GM18505 (cell line): ENCODE measurements around the gene IL15.
"Not testable (repeated sequence)": the region's sequence is repeated elsewhere in the genome, so short reads cannot be mapped to it uniquely, and the experiment has no call there.

Experiments used
- ATAC-seq: cut with Tn5 transposase; IDR thresholded peaks from one replicate; pipeline ENCODE4 v1.9.1; 2021; ENCODE audit not compliant: unreplicated experiment
- POLR2A ChIP-seq: IDR thresholded peaks from 4 replicates; pipeline ENCODE4 v1.6.1; 2011; ENCODE audit warnings: borderline replicate concordance; ENCODE audit not compliant: insufficient read depth, insufficient read length; ENCODE audit errors: extremely low read depth

IL15 gene

DNA sequence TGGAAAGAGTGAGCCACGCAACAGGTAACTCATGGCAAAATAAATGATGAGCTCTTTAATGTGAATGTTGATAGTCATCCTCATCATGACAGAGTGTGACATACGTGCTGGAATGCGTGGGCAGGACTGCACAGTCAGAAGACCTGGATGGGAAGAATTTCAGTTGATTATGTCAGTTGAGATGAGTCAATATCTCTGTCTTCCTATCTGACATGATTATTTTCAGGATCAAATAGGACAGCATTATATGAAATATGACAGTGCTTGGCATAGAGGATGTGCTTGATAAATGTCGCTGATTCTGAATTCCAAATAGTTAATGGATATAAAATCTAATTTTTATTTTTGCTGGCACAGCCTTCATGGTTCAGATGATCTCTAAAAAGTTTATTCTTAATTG, 95.1 kb downstream of the IL15 start:
- no peak for TF ChIP-seq POLR2A
- ATAC-seq, result no peak

DNA sequence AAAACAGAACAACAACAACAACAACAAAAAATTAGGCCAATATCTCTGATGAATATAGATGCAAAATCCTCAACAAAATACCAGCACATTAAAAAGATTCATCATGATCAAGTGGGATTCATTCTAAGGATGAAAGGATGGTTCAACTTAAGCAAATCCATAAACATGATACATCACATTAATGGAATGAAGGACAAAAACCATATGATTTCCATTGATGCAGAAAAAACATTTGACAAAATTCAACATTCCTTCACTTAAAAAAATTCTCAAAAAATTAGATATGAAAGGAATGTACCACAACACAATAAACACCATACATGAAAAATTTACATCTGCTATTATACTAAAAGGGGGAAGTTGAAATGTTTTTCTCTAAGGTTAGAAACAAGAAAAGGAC, 103.3 kb downstream of the IL15 start:
- no peak for ATAC-seq
- TF ChIP-seq POLR2A, result no peak

DNA sequence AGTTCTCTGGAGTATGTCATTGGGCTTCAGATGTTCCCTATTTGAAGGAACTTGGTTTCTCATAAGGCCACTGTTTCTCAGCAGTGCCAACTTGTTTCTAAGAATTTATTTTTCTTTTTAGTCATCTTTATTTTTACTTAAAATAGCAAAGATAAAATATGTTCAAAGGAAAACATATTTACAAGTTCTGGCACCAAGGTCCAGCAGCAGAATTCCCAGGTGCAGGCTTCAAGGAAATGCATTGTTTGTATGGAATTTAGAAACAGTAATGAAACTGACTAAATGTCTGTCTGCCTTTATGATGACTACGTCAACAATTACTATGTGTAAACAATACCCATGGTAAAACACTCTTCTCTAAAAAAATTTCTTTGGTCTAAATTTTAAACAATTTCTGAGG, 109.6 kb downstream of the IL15 start:
- ATAC-seq, result no peak
- TF ChIP-seq POLR2A, result no peak

DNA sequence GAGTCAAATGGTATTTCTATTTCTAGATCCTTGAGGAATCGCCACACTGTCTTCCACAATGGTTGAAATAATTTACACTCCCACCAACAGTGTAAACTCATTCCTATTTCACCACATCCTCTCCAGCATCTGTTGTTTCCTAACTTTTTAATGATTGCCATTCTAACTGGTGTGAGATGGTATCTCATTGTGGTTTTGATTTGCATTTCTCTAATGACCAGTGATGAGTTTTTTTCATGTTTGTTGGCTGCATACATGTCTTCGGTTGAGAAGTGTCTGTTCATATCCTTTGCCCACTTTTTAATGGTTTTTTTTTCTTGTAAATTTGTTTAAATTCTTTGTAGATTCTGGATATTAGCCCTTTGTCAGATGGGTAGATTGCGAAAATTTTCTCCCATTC, 115.4 kb downstream of the IL15 start:
- not testable (repeated sequence) for ATAC-seq

GRCh38 chr4:141757287-141757686, 120.9 kb downstream of the IL15 start:
- TF ChIP-seq POLR2A, result no peak
- no peak for ATAC-seq

GRCh38 chr4:141759796-141760425, 123.5 kb downstream of the IL15 start:
- no peak for ATAC-seq
- TF ChIP-seq POLR2A, result no peak

DNA sequence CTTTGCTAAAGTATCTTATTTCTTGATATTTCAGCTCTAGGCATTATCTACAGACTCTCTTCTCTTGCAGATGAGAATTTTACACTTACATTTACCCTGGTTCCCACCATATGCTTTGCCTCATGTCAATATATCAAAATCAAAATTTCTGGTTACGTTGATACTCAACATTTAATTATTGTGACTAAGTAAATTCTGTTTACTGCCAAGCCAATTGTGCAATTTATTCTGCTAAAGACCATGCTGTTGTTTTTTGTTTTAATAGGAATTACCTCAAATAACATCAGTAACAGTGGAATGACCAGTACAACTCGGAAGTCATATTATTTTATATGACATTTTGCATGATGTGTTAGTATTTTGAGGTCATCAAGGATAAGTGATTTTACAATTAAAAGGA, 125.5 kb downstream of the IL15 start:
- no peak for ATAC-seq
- no peak for TF ChIP-seq POLR2A

- no peak for ATAC-seq
- TF ChIP-seq POLR2A, result no peak
These were observed 127.0 kb downstream of the IL15 start for GRCh38 chr4:141763374-141763773.

DNA sequence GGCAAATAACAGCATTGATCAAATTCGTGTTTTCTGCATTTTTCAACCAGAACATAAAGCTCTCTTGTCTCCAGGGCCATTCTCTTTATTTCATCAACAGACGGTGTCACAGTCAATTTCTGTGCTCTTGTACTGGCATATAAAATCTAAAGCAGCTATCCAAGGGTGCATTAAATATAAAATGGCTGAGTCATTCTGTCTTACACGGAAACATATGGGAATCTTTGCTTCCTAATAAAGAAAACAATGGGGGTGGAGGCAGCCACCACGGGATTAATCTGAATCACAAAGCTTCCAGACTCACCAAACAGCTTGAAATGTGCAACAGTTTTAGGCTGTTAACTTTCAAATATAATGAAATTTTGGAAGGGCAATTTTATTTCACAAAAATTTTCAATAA, 132.6 kb downstream of the IL15 start:
- ATAC-seq, result no peak
- no peak for TF ChIP-seq POLR2A

- no peak for TF ChIP-seq POLR2A
- peak; percentile 86 for ATAC-seq
These were observed 135.8 kb downstream of the IL15 start for GRCh38 chr4:141771889-141772830.

- no peak for TF ChIP-seq POLR2A
- ATAC-seq, result no peak
These were observed 136.5 kb downstream of the IL15 start for GRCh38 chr4:141772838-141773237.

- no peak for TF ChIP-seq POLR2A
- no peak for ATAC-seq
These were observed 145.8 kb downstream of the IL15 start for GRCh38 chr4:141782205-141782604.
